Left ventricle myocardium inferior (tissue), 1 donor: Measurements from ENCODE around the gene MGAT4A. TPM values are rescaled to one million over a fixed set of nuclear protein-coding genes. Genes with fewer than 3 reads are reported as not detected.

Experiments
- DNase-seq: peaks from one replicate; pipeline ENCODE4 v3.0.0-alpha.2; 2020
- H3K27ac ChIP-seq: fragments of 200-600 bp; replicated peaks from 2 replicates; pipeline ENCODE4 v1.8.0; 2021
- H3K27me3 ChIP-seq: fragments of 200-600 bp; 2 replicates; pipeline ENCODE4 v1.8.0; 2021; ENCODE audit warnings: low read depth
- H3K36me3 ChIP-seq: fragments of 200-600 bp; 2 replicates; pipeline ENCODE4 v1.8.0; 2021
- H3K4me1 ChIP-seq: fragments of 200-600 bp; 2 replicates; pipeline ENCODE4 v1.8.0; 2021
- H3K4me3 ChIP-seq: fragments of 200-600 bp; 2 replicates; pipeline ENCODE4 v1.8.0; 2021; ENCODE audit warnings: mild to moderate bottlenecking, moderate library complexity
- H3K9me3 ChIP-seq: fragments of 200-600 bp; replicated peaks from 2 replicates; pipeline ENCODE4 v1.8.0; 2021
- CTCF ChIP-seq: fragments of 200-600 bp; IDR thresholded peaks from 2 replicates; pipeline ENCODE4 v1.8.0; 2021; ENCODE audit warnings: antibody characterized with exemption, mild to moderate bottlenecking, borderline replicate concordance
- intact Hi-C: fragments of 100-400 bp; cut with micrococcal nuclease; formaldehyde crosslinking; loops from one replicate; pipeline ENCODE4 v1.11.0; 2022
- total RNA-seq: library from RNA; stranded (reverse); fragmentation: NEBNext Ultra II Directional; extraction: Animal tissue kit (Norgen Biotek cat#: 25700); gene quantifications from one replicate; pipeline ENCODE4 v1.2.1, GENCODE V29; 2021
- donor health status: DM: no; HTN: yes; CAD: no; lungs with severe emphysema.

The MGAT4A gene
- total RNA-seq, 1 donor from 2014 or later = 18.4 TPM

DNA sequence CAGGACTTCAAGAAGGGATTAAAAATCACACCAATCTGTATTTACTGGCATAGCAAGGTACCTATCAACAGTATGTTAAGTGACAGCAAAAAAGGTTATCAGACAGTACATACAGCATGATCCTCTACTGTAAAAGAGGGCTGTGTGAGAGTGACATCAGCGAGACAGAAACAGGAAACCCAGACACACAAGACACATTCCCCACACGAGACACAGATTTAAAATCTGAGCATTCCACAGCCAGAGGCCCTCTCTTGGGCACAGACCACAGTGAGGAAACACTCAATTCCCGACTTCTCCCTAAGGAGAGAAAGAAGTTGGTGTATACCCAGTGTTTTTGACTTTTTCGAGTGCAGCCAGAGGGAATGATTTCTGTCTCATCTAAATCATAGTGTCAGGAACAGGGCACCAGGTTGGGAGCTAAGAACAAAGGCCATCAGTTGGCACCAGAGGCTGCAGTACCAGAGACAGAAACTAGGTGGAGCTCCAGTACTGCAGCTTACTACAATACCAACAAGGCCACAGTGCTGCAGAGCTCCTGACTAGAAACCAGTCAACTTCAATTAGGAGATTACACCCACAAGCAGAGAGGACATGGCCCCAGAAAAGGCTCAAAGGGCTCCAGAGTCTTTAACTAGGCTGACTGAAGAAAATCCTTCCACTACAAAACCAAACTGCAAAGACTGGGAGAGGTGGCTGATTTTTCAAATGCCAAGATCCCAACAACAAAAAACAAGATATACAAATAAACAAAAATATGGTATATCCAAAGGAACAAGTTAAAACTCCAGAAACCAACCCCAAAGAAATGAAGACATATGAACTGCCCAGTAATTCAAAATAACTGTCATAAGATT is 81.6 kb downstream of the MGAT4A start:
- Histone ChIP-seq H3K27ac (no peak overlapping the region), H3K9me3 (no peaks in the 10 kb centered on the region), H3K4me3 (no peak overlapping the region), H3K27me3 (no peaks in the 10 kb centered on the region), H3K36me3 (peaks cover 29% of the 10 kb centered on the region), H3K4me1 (peaks cover 6% of the 10 kb centered on the region)
- peak; percentile 100 for TF ChIP-seq CTCF
- intact Hi-C loops = loop anchor here (2.0 kb wide), 1 partner anchor 187 kb away; no protein-coding TSS in a partner anchor
- DNase-seq = peak; percentile 64

GRCh38 chr2:98648451-98648850 is 82.5 kb downstream of the MGAT4A start:
- Histone ChIP-seq H3K27ac (no peak overlapping the region), H3K27me3 (no peaks in the 10 kb centered on the region), H3K4me1 (peaks cover 6% of the 10 kb centered on the region), H3K4me3 (no peak overlapping the region), H3K36me3 (peaks cover 34% of the 10 kb centered on the region), H3K9me3 (no peaks in the 10 kb centered on the region)
- no peak for DNase-seq
- no peak for TF ChIP-seq CTCF
- intact Hi-C loops = loop anchor here (2.0 kb wide), 1 partner anchor 188 kb away; no protein-coding TSS in a partner anchor

GRCh38 chr2:98647636-98648035 is 83.3 kb downstream of the MGAT4A start:
- Histone ChIP-seq H3K9me3 (no peaks in the 10 kb centered on the region), H3K36me3 (peaks cover 40% of the 10 kb centered on the region), H3K4me3 (no peak overlapping the region), H3K27me3 (no peaks in the 10 kb centered on the region), H3K4me1 (peaks cover 6% of the 10 kb centered on the region), H3K27ac (no peak overlapping the region)
- no peak for TF ChIP-seq CTCF
- intact Hi-C loops = loop anchor here (2.0 kb wide), 1 partner anchor 189 kb away; no protein-coding TSS in a partner anchor
- DNase-seq = no peak

- H3K4me1 ChIP-seq = peaks cover 2% of the 10 kb centered on the region
- DNase-seq = no peak
- no peak overlapping the region for H3K27ac ChIP-seq
- intact Hi-C loops = no loop called here
- H3K9me3 ChIP-seq = no peaks in the 10 kb centered on the region
- peaks cover 57% of the 10 kb centered on the region for H3K36me3 ChIP-seq
- no peaks in the 10 kb centered on the region for H3K27me3 ChIP-seq
- no peak overlapping the region for H3K4me3 ChIP-seq
- TF ChIP-seq CTCF = no peak
These were observed 87.3 kb downstream of the MGAT4A start for GRCh38 chr2:98643496-98644100.

GRCh38 chr2:98637401-98638147 is 93.4 kb downstream of the MGAT4A start:
- no peak for DNase-seq
- Histone ChIP-seq H3K4me3 (no peak overlapping the region), H3K27ac (no peak overlapping the region), H3K36me3 (peaks cover 70% of the 10 kb centered on the region), H3K9me3 (no peaks in the 10 kb centered on the region), H3K4me1 (no peaks in the 10 kb centered on the region), H3K27me3 (no peaks in the 10 kb centered on the region)
- no peak for TF ChIP-seq CTCF
- intact Hi-C loops = no loop called here
